Left cardiac atrium (tissue), 4 donors: ENCODE measurements around the gene QRICH1. TPM values are rescaled to one million over a fixed set of nuclear protein-coding genes. Genes with fewer than 3 reads are reported as not detected.
"Not testable (repeated sequence)": the region's sequence is repeated elsewhere in the genome, so short reads cannot be mapped to it uniquely, and the experiment has no call there.

Source experiments
- ATAC-seq, 2 donors: fragments of 200-7000 bp; cut with Tn5 transposase; one replicate each; pipeline ENCODE4 v1.9.1; 2020; ENCODE audit warnings: mild to moderate bottlenecking in 2 of 2, moderate library complexity in 2 of 2
- DNase-seq: peaks from one replicate; pipeline ENCODE4 v3.0.0-alpha.2; 2020
- intact Hi-C, 2 donors: fragments of 100-400 bp; cut with DNase I; formaldehyde crosslinking; loops; one replicate each; pipeline versions ENCODE4 v1.14.1 to v1.15.1; 2022 to 2023
- total RNA-seq, 2 donors: library from RNA; stranded (reverse); fragmentation: NEBNext Ultra II Directional; extraction: Animal tissue kit (Norgen Biotek cat#: 25700); gene quantifications; one replicate each; pipeline ENCODE4 v1.2.1, GENCODE V29; 2021
- donor health status: DM: no; HTN: yes; CAD: no.
- donor health status: DM: no; HTN: yes; CAD: no; lungs with severe emphysema.
- donor health status: DM: yes; HTN: yes; CAD: no.
- donor health status: Dilated cardiomyopathy.

The QRICH1 gene
- total RNA-seq, 2 donors from 2014 or later: 50.4 to 59.9 TPM

DNA sequence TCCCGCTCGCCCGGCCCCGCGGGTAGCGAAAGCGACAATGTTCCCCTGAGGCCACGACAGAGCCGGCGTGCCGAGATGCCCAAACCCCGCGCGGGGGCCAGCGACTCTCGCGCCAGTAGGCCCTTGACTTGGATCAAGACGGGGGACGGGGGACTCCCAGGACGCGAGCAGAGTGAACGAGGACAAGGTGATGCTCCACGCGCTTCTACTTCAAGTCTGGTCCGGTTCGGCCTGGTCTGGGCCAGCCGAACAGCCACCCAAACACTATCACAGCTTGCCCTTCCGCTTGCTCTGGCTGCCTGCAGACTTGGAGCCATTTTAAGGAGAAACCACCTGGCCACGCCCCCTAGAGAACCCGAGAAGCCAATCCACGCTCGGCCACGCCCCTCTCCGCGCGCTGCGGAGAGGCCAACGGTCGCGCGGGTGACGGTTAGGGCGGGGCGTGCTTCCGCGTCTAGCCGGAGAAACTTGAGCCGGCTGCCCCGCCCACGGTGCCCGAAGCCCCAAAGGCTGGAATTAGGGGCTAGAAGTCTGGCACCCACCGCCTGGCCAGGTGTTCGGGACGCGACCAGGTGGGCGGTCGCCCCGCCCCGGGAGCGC is 72.6 kb downstream of the QRICH1 start:
- intact Hi-C loops: no loop called here

DNA sequence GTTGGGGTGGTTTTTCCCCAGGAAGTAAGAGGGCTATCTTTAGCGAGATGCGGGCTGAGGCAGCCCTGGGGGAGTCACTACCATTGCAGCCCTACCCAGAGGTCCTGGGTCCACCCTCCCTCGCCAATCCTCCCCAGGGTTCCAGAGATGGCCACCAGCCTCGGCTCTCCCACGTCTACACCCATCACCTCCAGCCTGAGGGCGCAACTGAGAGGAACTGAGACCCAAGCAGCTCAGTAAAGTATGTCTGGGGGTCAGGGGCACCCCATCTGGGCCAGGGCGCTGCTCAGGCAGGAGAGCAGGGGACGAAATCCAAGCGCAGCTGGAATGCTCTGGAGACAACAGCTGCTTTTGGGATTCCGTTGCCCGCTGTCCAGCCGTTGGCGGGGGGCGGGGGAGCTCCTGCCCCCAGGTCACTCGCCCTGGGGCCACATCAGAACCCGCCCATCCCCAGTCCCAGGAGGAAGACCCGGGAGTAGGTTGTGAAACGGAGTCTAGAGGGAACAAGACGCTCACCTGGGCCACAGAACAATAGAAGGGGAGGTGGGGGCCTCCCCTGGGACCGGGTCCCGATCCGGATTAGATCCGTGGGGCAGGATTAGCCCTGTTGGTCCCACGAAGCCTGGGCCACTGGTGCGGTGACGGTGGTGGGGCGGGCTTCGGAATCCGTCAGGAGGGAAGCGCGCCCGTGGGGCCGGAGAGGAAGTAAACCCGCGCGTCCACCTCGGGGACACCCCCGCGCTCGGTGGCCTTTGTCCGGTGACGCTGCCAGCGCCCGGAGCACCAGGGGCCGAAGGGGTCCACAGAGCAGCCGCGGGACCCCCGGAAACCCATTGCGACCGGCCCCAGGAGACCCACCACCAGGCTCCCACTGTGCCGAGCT is 73.3 kb downstream of the QRICH1 start:
- intact Hi-C loops: no loop called here
- ATAC-seq (peak in 1 of 2 donors; percentile 2), DNase-seq (peak; percentile 65)

More for the DNA sequence above, 72.6 kb downstream of the QRICH1 start:
- DNase-seq: peak; percentile 100
- peak; percentile 89 to 91 for ATAC-seq

DNA sequence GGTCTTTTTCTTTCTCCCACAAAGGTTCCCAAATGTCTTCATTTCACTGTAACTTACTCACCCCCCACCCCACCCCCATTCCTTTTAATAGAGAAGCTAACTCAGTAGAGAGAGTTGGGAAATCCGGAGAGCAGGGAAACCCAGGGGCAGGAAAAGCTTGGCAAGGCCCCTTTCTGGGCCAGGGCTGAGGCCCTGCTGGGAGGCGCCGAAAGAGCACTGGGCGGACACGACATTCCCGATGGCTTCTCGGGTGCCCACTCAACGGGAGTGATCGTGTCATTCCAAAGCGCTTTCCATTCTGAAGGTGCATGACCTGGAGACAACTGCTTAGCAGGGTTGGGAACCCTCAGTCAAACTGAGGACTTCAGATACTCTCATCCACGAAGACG is 73.9 kb downstream of the QRICH1 start:
- no peak for ATAC-seq
- intact Hi-C loops: no loop called here
- no peak for DNase-seq

DNA sequence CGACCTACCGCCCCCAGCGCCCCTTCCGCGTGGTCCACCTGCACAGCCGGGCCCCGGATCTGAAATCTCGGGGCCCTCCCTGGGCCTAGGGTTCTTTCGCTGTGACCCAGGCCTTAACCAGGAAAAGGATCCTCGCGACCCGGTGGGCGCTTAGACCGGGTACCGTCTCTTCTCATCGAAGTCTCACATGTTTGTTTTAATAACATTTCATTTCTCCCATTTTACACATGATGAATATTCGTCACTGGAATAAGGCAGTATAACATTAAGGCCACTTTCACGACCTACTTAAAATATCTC is 75.2 kb downstream of the QRICH1 start:
- DNase-seq: no peak
- intact Hi-C loops: no loop called here
- ATAC-seq: no peak

DNA sequence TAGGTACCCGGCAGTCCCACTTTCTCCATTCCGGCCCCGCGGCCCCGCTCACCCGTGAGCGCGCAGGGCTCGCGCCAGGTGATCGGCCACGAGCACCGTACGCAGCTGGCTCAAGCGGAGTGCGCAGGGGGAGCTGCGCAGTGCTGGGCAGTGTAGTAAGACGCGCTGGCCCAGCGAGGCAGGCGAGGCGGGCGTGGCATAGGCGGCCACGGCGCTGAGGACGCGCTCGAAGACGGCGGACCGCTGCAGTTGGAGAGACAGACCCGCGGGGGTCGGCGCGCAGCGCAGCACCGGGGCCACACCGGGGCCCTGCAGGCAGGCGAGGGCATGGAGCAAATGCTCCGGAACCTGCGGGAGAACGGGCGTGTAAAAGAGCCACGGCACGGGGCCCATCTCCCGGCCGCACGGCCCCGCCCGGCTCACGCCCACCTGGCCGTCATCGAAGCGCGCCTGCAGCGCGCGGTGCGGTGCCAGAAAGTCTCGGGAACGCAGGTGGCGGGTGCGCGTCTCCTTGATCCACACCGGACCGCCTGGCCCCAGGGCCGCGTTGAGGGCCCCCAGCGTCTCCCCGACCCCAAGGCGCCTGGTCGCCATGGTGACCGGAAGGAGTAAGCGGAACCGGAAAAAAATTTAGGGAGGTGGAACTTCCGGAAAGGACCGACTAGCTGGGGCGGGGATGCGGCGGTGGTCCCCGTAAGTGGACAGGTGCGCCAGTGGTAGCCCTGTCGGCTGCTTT is 75.7 kb downstream of the QRICH1 start, which contains the start of gene DALRD3:
TSS of gene DALRD3 (minus strand) at position 610 of the 736 bp plus-strand sequence. CDS start at position 594, 16 bp downstream.
- intact Hi-C loops: no loop called here
- ATAC-seq (peak; percentile 8 to 11), DNase-seq (peak; percentile 72)

DNA sequence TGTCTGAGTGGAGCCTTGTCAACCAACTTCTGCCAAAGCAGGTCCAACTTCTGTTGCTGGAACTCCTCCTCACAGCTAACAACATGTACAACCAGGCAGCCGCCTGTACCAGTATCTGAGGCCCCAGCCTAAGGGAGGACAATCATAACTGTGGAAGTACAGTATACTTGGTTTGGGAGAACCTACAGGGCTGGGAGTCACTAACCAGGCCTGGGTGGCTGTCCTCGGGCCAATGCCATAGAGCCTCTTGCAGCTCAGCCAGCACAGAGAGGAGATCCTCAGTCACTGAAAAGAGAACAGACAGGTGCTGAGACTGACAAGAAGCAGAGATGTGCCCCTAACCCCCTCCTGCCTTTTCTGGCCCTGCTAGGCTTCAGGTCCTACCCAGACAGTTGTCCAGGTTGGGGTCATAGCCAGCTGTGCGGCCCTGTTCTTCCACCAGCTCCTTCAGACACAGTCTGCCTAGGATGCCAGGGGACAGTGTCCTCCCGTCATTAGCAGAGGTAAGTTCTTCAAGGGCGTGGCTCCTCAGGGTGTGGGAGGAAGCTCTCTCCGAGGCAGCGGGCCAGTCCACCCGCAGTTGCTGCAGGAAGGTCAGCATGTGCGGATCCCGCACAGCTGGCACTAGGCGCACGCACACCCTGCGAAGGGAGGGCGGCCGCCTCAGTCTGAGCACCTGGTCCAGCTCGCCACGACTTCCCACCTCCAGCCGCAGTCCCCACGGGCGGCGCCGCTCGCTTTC is 76.5 kb downstream of the QRICH1 start:
- ATAC-seq: no peak
- intact Hi-C loops: no loop called here
- DNase-seq: no peak

DNA sequence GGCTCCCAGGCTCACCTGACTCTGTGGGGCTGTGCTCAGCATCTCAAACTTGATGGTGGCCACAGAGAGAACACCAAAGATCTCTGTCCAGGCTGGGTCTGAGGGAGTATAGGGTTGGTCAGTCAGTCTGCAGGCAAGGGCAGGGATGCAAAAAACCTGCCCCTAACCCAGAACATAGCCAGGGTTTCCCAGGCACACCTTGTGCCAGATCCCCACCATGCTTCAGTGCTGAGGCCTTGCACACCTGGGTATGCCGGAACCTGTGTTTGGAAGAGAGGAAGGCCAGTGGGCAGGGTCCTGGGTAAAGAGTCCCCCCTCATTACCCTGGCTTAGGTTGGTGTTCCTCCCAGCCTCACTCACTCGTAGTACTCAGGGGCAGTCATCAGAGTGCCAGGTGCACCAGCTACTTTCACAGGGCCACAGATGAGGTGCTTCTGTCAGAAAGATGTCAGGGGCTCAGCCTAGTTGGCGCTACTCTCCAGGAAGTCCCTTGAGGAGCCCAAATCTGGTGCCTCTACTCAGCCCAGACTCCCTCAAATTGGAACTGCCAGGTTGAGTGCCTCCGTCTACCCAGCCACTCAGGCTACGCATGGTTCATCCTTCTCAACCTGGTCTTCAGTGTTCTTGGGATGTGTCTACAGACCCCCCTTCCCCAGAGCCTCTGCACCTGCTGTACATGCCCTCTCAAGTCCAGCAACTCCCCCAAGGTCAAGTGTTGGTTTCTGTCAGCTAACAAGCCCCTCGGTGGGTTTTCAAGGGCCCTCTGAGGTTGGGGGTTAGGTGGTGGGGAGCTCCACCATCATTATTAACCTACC is 77.2 kb downstream of the QRICH1 start:
- intact Hi-C loops: no loop called here
- no peak for ATAC-seq
- no peak for DNase-seq

DNA sequence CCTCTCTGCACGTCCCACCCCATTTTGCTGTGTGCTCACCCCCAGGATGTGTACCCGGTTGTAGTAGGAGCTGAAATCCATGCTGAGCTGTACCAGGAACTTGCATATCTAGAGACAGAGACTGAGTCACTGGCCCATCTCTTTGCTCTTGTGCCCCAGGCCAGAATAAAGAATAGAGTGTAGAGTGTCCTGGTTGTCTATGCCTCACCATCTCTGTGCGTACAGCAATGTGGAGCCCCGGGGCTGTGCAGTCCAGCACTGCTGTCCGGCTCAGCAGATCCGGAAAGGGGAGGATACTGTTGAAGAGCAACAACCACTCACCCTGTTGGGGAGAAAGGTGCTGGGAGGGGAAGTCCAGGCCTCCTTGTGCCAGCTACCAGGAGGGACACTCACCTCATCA is 78.1 kb downstream of the QRICH1 start:
- intact Hi-C loops: no loop called here
- DNase-seq: no peak
- no peak for ATAC-seq

DNA sequence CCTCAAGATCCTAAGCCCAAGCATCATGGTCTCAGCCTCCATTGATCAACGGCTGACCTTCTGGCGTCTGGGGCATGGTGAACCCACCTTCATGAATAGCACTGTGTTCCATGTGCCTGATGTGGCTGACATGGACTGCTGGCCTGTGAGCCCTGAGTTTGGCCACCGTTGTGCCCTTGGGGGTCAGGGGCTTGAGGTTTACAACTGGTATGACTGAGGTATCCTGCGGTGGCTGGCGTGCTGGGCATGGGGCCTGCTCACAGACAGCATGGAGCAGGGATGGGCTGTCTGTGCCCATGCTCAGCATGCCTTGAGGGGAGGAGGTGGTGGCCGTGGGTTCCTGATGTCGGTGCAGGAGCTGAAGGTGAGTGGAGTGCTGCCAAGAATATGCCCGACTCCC is 78.8 kb downstream of the QRICH1 start:
- intact Hi-C loops: no loop called here
- ATAC-seq: no peak

DNA sequence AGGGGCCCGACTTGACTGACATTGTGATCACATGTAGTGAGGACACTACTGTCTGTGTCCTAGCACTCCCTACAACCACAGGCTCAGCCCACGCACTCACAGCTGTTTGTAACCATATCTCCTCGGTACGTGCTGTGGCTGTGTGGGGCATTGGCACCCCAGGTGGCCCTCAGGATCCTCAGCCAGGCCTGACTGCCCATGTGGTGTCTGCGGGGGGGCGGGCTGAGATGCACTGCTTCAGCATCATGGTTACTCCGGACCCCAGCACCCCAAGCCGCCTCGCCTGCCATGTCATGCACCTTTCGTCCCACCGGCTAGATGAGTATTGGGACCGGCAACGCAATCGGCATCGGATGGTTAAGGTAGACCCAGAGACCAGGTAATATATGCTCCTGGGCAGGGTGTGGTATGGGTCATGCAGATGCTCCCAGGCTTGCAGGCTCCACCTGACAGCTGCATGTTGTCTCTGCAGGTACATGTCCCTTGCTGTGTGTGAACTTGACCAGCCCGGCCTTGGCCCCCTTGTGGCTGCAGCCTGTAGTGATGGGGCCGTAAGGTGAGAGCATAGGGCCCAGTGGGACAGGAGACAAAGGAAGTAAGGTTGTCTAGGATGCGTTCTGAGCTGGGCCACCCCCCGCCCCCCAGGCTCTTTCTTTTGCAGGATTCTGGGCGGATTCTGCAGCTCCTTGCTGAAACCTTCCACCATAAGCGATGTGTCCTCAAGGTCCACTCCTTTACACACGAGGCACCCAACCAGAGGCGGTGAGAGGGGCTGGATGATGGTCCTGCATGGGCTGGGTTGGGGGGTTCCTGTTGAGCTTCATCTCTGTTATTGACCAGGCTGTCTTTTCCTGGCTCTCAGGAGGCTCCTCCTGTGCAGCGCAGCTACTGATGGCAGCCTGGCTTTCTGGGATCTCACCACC is 79.9 kb downstream of the QRICH1 start:
- DNase-seq: no peak
- intact Hi-C loops: no loop called here
- no peak for ATAC-seq

More for the DNA sequence above, 78.8 kb downstream of the QRICH1 start:
- no peak for DNase-seq

DNA sequence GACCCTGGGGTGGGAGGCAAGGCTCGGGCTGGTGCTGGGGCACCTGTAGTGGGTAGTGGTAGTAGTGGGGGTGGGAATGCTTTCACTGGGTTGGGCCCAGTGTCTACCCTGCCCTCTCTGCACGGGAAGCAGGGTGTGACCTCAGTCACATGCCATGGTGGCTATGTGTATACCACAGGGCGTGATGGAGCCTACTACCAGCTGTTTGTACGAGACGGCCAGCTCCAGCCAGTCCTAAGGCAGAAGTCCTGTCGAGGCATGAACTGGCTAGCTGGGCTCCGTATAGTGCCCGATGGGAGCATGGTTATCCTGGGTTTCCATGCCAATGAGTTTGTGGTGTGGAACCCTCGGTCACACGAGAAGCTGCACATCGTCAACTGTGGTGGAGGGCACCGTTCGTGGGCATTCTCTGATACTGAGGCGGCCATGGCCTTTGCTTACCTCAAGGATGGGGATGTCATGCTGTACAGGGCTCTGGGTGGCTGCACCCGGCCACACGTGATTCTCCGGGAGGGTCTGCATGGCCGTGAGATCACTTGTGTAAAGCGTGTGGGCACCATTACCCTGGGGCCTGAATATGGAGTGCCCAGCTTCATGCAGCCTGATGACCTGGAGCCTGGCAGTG is 80.6 kb downstream of the QRICH1 start:
- DNase-seq: no peak
- intact Hi-C loops: no loop called here
- no peak for ATAC-seq

DNA sequence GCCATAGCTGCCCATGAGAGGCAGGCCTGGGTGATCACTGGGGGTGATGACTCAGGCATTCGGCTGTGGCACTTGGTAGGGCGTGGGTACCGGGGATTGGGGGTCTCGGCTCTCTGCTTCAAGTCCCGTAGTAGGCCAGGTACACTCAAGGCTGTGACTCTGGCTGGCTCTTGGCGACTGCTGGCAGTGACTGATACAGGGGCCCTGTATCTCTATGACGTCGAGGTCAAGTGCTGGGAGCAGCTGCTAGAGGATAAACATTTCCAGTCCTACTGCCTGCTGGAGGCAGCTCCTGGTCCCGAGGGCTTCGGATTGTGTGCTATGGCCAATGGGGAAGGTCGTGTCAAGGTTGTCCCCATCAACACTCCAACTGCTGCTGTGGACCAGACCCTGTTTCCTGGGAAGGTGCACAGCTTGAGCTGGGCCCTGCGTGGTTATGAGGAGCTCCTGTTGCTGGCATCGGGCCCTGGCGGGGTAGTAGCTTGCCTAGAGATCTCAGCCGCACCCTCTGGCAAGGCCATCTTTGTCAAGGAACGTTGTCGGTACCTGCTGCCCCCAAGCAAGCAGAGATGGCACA is 81.3 kb downstream of the QRICH1 start:
- DNase-seq (no peak), ATAC-seq (no peak)
- intact Hi-C loops: no loop called here

DNA sequence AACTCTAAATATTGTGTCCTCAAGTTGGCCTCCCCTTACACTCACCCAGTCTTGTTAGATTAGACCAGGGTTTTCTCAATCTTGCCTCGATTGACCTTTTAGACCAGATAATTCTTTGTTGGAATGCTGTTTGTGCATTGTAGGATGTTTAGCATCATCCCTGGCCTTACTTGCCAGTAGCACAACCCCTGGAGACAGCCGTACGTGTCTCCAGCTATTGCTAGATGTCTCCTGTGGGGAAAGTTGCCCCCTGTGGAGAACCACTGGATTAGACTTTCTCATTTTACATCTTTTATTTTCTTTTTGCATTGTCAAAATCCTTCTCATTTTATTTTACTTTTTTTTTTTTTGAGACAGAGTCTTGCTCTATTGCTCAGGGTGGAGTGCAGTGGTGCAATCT is 84.5 kb downstream of the QRICH1 start:
- DNase-seq (no peak), ATAC-seq (no peak)
- intact Hi-C loops: no loop called here

DNA sequence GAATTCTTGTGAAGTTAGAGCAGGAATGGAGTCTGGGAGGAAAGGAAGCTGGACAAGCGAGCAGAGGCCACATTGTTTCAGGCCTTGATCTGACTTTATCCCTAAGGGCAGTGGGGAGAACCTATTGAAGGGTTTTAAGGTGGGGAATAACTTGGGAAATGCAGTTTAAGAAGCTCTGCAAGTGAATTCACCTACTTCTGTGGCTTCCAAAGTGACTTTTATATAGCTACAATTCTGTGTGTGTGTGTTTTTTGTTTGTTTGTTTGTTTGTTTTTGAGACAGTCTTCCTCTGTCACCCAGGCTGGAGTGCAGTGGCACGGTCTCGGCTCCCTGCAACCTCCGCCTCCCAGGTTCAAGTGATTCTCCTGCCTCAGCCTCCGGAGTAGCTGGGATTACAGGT is 85.2 kb downstream of the QRICH1 start:
- intact Hi-C loops, ATAC-seq, DNase-seq: not testable (repeated sequence)

DNA sequence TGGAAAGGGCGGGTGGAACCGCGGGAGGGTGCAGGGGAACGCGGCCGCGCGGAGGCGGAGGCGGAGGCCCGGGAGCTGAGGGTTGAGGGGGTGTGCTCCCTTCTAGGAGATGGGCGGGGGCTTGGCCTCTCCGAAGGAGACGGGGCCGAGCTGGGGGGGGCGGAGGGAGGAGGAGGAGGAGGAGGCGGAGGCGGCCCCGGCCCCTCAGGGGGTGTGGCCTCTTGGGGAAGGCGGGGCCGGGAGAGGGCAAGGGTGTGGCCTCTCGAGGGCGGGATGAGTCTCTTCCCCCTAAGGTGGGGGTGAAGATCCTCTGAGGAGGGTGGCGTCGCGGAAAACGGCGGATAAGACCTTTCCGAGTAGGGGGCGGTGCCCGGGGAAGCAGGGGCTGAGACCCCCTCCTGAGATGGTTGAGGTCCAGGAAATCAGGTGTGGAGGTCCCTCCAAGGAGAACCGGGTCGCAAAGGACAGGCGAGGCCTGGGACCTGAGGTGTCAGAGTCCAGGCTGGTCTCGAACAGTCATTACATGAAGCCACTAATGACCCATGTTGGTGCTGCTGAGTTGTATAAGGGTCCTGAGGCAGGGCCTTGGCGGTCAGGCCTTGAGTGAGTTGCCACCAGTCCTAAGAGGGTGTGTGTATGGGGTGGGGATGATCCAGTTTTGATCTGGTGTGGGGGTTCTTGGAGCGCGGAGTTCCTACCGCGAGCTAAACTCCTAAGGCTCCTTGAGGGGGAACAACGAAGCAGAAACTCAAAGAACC is 85.9 kb downstream of the QRICH1 start:
- peak; percentile 83 to 89 for ATAC-seq

More for the DNA sequence above, 85.9 kb downstream of the QRICH1 start:
- peak; percentile 91 for DNase-seq
- intact Hi-C loops: no loop called here
